T47D (cell line): ENCODE results near the gene CA10.

ENCODE experiments used
- DNase-seq, 2 experiments: peaks; one replicate each; pipeline versions ENCODE4 v3.0.0 to v3.0.0-alpha.2; 2011 to 2012; ENCODE audit warnings: low read depth in 1 of 2, low spot score in 1 of 2
- JUND ChIP-seq: IDR thresholded peaks from 2 replicates; pipeline ENCODE4 v1.6.1; 2012; ENCODE audit warnings: low read depth
- in situ Hi-C: cut with HindIII; loops from 2 replicates; pipeline ENCODE4 v1.10.0; 2016; ENCODE audit warnings: low sequenced_read_pairs, low pct_unique_long_range_greater_than_20kb

The CA10 gene

GRCh38 chr17:51617986-51618385 is 540.5 kb downstream of the CA10 start:
- in situ Hi-C loops: no loop called here
- no peak for DNase-seq
- TF ChIP-seq JUND: no peak

DNA sequence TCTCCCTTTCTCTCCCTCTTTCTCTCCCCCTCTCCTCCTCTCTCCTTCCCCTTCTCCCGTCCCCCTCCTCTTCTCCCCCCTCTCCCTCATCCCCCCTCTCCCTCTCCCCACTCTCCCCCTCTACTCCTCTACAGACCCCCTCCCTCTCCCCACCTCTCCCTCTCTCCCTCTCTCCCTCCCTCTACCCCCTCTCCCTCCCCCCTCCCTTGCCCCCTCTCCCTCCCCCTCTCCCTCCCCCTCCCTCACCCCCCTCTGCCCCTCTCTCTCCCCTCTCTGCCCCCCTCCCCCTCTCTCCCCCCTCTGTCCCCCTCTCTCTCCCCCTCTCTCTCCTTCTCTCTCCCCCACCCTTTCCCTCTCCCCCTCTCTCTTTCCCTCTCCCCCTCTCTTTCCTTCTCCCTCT is 545.3 kb downstream of the CA10 start:
- no peak for DNase-seq
- in situ Hi-C loops: no loop called here
- no peak for TF ChIP-seq JUND

- in situ Hi-C loops: no loop called here
- TF ChIP-seq JUND: no peak
- DNase-seq: no peak
Measured at GRCh38 chr17:51612692-51613091, 545.8 kb downstream of the CA10 start.

GRCh38 chr17:51611585-51611984 is 546.9 kb downstream of the CA10 start:
- no peak for TF ChIP-seq JUND
- no peak for DNase-seq
- in situ Hi-C loops: no loop called here

- no peak for TF ChIP-seq JUND
- peak in 1 of 2 experiments; percentile 61 for DNase-seq
- in situ Hi-C loops: no loop called here
Measured at GRCh38 chr17:51610834-51611233, 547.7 kb downstream of the CA10 start.

DNA sequence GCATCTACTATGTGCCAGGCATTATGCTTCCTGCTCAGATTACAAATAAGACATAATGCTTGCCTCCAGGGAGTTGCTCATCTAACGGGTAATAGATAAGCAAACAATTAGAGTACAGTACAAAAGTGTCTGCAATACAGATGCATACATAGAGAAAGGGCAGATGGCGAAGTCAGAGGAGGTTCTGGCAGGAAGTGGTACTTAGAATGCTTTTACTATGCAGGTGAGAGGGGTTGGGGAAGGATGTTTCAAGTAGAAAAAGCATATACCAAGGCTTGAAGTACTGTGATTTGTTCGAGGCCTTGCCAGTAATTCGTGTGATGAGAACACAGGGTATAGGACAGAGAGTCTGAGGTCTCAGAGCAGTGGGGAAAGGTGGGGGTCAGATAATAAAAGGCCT is 548.4 kb downstream of the CA10 start:
- in situ Hi-C loops: no loop called here
- no peak for TF ChIP-seq JUND
- DNase-seq: no peak

- DNase-seq: peak in 1 of 2 experiments; percentile 89
- in situ Hi-C loops: no loop called here
- peak; percentile 70; the same call in 1 of the 2 replicates for TF ChIP-seq JUND
Measured at GRCh38 chr17:51608251-51608933, 550.1 kb downstream of the CA10 start.

DNA sequence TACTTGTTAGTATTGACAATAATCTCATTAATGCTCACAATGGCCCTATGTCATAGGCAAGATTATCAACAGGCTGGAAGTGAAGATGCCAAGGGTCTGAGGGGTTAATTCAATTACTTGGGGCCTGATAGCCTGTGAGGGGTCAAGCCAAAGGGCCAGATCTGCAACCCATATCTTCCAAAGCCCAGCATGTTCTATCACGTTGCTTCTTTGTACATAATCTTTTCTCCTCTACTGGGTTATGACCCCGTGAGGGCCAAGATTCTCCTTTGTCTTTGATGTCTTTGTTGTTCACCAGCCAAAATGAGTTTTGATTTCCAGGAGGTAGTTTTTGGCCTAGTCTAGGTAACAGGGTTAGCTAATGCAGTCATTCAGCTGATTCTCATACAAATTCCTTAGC is 551.0 kb downstream of the CA10 start:
- no peak for TF ChIP-seq JUND
- no peak for DNase-seq
- in situ Hi-C loops: no loop called here

- in situ Hi-C loops: no loop called here
- no peak for DNase-seq
- TF ChIP-seq JUND: no peak
Measured at GRCh38 chr17:51604299-51605020, 554.1 kb downstream of the CA10 start.

DNA sequence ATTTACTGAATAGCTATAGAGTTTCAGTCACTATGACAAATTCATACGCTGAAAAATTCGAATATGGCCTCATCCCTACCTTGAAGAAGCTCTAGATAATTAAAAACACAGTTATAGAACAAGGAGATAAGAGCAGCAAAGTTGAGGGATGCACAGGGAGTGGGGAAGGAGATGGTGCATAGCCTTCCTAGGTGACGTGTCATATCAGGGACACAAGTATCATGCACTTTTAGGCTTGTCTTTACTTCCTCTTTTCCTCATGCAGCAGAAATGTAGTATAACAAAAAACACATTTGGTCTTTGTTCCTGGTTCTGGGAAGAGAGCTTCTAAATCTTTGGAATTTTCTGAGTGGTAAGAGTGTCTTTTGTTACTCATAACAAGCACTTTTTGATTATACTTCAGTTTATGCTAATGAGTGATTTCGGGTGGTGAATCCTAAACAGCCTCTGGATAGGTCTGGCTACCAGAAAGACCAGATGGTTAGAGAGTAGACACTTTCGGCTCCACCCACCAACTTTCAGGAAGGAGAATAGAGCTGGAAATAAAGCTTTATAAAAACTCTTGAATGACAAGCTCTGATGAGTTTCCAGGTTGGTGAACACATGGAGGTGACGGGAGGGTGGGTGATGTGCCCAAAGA is 556.8 kb downstream of the CA10 start:
- in situ Hi-C loops: no loop called here
- TF ChIP-seq JUND: no peak
- no peak for DNase-seq

DNA sequence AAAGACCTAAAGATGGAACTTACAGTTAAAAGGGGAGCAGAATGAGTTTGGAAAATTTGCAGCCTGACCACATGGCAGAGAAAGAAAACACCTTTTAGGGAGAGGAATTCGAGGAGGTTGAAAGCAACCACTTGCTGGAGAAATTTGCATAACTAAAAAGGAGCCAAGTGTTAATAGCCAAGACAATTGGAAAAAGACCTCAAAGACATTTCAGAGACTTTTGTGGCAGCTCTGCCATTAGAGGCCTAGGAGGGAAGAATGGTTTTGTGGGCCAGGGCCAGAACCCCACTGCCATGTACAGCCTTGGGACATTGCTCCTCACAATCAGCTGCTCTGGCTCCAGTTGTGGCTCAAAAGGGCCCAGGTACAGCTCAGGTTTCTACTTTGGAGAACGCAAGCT is 559.7 kb downstream of the CA10 start:
- no peak for TF ChIP-seq JUND
- in situ Hi-C loops: no loop called here
- DNase-seq: no peak

DNA sequence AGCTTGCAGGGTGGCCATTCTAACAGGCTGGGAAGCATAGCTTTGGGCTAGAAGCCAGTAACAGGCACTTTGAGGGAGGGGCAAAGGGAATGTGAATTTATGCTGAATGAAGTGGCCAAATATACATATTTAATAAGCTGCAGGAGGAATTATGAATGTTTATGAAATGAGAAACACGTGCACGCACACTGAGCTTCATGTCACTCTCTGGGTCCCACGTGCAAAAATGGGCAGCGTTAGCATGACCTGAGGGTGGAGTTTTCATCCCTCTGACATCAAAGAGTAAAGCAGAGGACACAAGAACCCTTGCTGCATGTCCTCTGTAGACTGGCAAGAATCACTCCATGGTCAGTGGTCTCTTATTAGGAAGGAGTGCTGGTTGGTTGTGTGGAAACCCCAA is 561.2 kb downstream of the CA10 start:
- TF ChIP-seq JUND: no peak
- in situ Hi-C loops: no loop called here
- no peak for DNase-seq

DNA sequence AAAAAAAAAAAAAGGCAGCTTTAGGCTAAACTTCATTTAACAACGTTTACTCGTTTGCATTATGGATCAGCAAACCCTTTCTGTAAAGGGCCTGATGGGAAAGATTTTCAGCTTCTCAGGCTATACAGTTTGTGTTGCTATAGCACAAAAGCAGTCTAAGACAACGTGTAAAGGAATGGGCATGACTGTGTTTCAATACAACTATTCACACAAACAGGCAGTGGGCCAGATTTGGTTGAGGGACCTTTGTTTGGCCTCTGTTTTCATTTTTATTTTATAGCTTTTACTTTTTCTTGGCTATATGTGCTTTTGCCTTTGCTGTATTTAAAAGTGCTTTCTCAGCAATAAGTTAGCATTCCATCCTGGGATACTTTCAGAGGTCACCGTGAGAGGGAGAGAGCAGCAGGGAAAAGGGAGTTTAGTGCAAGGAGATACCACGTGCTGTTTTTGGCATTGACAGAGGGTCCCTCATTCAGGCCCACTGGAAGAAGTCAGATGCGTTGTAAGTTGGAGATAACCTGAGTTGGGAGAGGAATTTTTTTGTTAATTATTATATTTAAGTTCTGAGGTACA is 562.6 kb downstream of the CA10 start:
- no peak for TF ChIP-seq JUND
- in situ Hi-C loops: no loop called here
- no peak for DNase-seq
